Measurements from ENCODE around the gene SLC38A1.

DNA sequence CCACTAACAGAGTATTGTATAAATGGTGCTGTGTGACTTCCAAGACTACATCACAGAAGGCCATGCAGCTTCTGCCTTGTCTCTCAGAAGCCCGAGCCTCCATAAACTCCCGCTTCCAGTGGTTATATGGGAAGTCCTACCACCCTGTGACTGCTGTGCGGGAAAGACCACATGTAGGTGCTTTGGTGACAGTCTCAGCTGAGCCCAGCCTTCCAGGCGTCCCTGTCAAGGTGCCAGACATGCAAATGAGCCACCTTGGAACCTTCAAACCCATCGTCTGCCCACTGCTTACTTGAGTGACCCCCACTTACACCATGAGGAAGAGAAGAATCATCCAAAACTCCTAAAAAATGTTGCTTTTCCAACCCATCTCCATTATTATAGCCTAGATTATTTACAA, 123.0 kb downstream of the SLC38A1 start:
- TF ChIP-seq CBX2 (IDR thresholded peaks at IDR 0.05; ENCODE audit: borderline replicate concordance, low read depth) (no peak), USF2 (IDR thresholded peaks at IDR 0.05) (no peak), RAD21 (conservative IDR thresholded peaks at IDR 0.05 in 1 of 2, IDR thresholded peaks at IDR 0.05 in 1 of 2) (no peak), MAX (IDR thresholded peaks at IDR 0.05) (no peak), POLR2AphosphoS2 (conservative IDR thresholded peaks at IDR 0.05; ENCODE audit: low read length) (no peak), FOSL2 (IDR thresholded peaks at IDR 0.05) (no peak), FOSL2 (CRISPR knock-in tag; IDR thresholded peaks at IDR 0.05) (no peak), SMC3 (IDR thresholded peaks at IDR 0.05) (no peak), E2F6 (IDR thresholded peaks at IDR 0.05; ENCODE audit: borderline replicate concordance, low read depth) (no peak), POLR2A (IDR thresholded peaks at IDR 0.05; ENCODE audit: low read length) (no peak), RCOR1 (IDR thresholded peaks at IDR 0.05; ENCODE audit: low read depth, low read length) (no peak)
- TF ChIP-seq, protein P1, sequence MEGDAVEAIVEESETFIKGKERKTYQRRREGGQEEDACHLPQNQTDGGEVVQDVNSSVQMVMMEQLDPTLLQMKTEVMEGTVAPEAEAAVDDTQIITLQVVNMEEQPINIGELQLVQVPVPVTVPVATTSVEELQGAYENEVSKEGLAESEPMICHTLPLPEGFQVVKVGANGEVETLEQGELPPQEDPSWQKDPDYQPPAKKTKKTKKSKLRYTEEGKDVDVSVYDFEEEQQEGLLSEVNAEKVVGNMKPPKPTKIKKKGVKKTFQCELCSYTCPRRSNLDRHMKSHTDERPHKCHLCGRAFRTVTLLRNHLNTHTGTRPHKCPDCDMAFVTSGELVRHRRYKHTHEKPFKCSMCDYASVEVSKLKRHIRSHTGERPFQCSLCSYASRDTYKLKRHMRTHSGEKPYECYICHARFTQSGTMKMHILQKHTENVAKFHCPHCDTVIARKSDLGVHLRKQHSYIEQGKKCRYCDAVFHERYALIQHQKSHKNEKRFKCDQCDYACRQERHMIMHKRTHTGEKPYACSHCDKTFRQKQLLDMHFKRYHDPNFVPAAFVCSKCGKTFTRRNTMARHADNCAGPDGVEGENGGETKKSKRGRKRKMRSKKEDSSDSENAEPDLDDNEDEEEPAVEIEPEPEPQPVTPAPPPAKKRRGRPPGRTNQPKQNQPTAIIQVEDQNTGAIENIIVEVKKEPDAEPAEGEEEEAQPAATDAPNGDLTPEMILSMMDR (IDR thresholded peaks at IDR 0.05) = no peak
- TF ChIP-seq, protein P2, sequence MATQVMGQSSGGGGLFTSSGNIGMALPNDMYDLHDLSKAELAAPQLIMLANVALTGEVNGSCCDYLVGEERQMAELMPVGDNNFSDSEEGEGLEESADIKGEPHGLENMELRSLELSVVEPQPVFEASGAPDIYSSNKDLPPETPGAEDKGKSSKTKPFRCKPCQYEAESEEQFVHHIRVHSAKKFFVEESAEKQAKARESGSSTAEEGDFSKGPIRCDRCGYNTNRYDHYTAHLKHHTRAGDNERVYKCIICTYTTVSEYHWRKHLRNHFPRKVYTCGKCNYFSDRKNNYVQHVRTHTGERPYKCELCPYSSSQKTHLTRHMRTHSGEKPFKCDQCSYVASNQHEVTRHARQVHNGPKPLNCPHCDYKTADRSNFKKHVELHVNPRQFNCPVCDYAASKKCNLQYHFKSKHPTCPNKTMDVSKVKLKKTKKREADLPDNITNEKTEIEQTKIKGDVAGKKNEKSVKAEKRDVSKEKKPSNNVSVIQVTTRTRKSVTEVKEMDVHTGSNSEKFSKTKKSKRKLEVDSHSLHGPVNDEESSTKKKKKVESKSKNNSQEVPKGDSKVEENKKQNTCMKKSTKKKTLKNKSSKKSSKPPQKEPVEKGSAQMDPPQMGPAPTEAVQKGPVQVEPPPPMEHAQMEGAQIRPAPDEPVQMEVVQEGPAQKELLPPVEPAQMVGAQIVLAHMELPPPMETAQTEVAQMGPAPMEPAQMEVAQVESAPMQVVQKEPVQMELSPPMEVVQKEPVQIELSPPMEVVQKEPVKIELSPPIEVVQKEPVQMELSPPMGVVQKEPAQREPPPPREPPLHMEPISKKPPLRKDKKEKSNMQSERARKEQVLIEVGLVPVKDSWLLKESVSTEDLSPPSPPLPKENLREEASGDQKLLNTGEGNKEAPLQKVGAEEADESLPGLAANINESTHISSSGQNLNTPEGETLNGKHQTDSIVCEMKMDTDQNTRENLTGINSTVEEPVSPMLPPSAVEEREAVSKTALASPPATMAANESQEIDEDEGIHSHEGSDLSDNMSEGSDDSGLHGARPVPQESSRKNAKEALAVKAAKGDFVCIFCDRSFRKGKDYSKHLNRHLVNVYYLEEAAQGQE (IDR thresholded peaks at IDR 0.05) = no peak
